HEK293 (cell line): ENCODE results near the gene HOXC5.

Experiments
- CTCF ChIA-PET: fragments of 350-600 bp; formaldehyde crosslinking; extraction: SDS; loops from one replicate; lab custom pipeline; 2021; ENCODE audit warnings: antibody characterized with exemption; lab: Yijun Ruan, JAX
- POLR2A ChIA-PET: fragments of 300-600 bp; formaldehyde crosslinking; extraction: SDS; loops from one replicate; lab custom pipeline; 2020; ENCODE audit warnings: antibody characterized with exemption, inconsistent platforms; lab: Yijun Ruan, JAX
- H3K27ac ChIP-seq: fragments of 200-500 bp; sonication (Bioruptor generic); 2 replicates; pipeline ENCODE4 v1.5.1; 2014; ENCODE audit warnings: low read depth, low read length, control low read depth, inconsistent platforms; ENCODE audit errors: extremely low read depth
- H3K36me3 ChIP-seq, 2 experiments: fragments of 200-500 bp in 1 of 2; sonication (Bioruptor generic) in 1 of 2; 1 replicate in 1 of 2; 2 replicates in 1 of 2; pipeline ENCODE4 v1.5.1; 2014 to 2017; ENCODE audit warnings: inconsistent platforms in 2 of 2, low read length in 2 of 2; ENCODE audit not compliant: control insufficient read depth in 2 of 2, insufficient read depth in 1 of 2
- H3K4me1 ChIP-seq: fragments of 200-500 bp; sonication (Bioruptor generic); 2 replicates; pipeline ENCODE4 v1.5.1; 2014; ENCODE audit warnings: mild to moderate bottlenecking, low read length, inconsistent platforms; ENCODE audit not compliant: control insufficient read depth, insufficient read depth
- H3K4me3 ChIP-seq: 2 replicates; pipeline ENCODE4 v1.5.1; 2011; ENCODE audit warnings: low read depth, mild to moderate bottlenecking, control low read depth, low read length, moderate library complexity
- H3K9me3 ChIP-seq: fragments of 200-500 bp; sonication (Bioruptor generic); 2 replicates; pipeline ENCODE4 v1.5.1; 2014; ENCODE audit warnings: low read depth, low read length, inconsistent platforms; ENCODE audit not compliant: control insufficient read depth, insufficient read depth
- CTCF ChIP-seq: fragments of 450-650 bp; formaldehyde crosslinking; IDR thresholded peaks from 2 replicates; pipeline ENCODE4 v1.5.1; 2016; ENCODE audit warnings: missing biosample characterization, missing genetic modification characterization
- FEZF1 ChIP-seq: fragments of 450-650 bp; formaldehyde crosslinking; IDR thresholded peaks from 2 replicates; pipeline ENCODE4 v1.5.1; 2016; ENCODE audit warnings: missing biosample characterization, missing genetic modification characterization
- HIC1 ChIP-seq: fragments of 450-650 bp; formaldehyde crosslinking; IDR thresholded peaks from 2 replicates; pipeline ENCODE4 v1.5.1; 2016; ENCODE audit warnings: missing biosample characterization, missing genetic modification characterization
- KLF8 ChIP-seq: fragments of 450-650 bp; formaldehyde crosslinking; IDR thresholded peaks from 2 replicates; pipeline ENCODE4 v1.5.1; 2016; ENCODE audit warnings: missing biosample characterization, missing genetic modification characterization
- OSR2 ChIP-seq: fragments of 450-650 bp; formaldehyde crosslinking; IDR thresholded peaks from 2 replicates; pipeline ENCODE4 v1.5.1; 2016; ENCODE audit warnings: missing biosample characterization, missing genetic modification characterization
- PRDM6 ChIP-seq: fragments of 450-650 bp; formaldehyde crosslinking; IDR thresholded peaks from 2 replicates; pipeline ENCODE4 v1.5.1; 2017; ENCODE audit warnings: missing biosample characterization, missing genetic modification characterization
- RBAK ChIP-seq: fragments of 450-650 bp; formaldehyde crosslinking; IDR thresholded peaks from 2 replicates; pipeline ENCODE4 v1.5.1; 2016; ENCODE audit warnings: missing biosample characterization, missing genetic modification characterization
- YY1 ChIP-seq: fragments of 450-650 bp; formaldehyde crosslinking; IDR thresholded peaks from 2 replicates; pipeline ENCODE4 v1.5.1; 2018; ENCODE audit warnings: missing biosample characterization, missing genetic modification characterization
- ZBTB11 ChIP-seq: fragments of 450-650 bp; formaldehyde crosslinking; conservative IDR thresholded peaks from 2 replicates; pipeline ENCODE4 v1.5.1; 2016; ENCODE audit warnings: low read depth, missing biosample characterization, missing genetic modification characterization
- ZFP37 ChIP-seq: fragments of 450-650 bp; formaldehyde crosslinking; IDR thresholded peaks from 2 replicates; pipeline ENCODE4 v1.5.1; 2016; ENCODE audit warnings: missing biosample characterization, missing genetic modification characterization
- ZFP41 ChIP-seq: fragments of 450-650 bp; formaldehyde crosslinking; IDR thresholded peaks from 2 replicates; pipeline ENCODE4 v1.5.1; 2016; ENCODE audit warnings: missing biosample characterization, missing genetic modification characterization, borderline replicate concordance
- ZNF10 ChIP-seq: fragments of 450-650 bp; formaldehyde crosslinking; IDR thresholded peaks from 2 replicates; pipeline ENCODE4 v1.5.1; 2017; ENCODE audit warnings: missing biosample characterization, missing genetic modification characterization
- ZNF132 ChIP-seq: fragments of 450-650 bp; formaldehyde crosslinking; IDR thresholded peaks from 2 replicates; pipeline ENCODE4 v1.5.1; 2017; ENCODE audit warnings: missing biosample characterization, missing genetic modification characterization, borderline replicate concordance
- ZNF169 ChIP-seq: fragments of 450-650 bp; formaldehyde crosslinking; IDR thresholded peaks from 2 replicates; pipeline ENCODE4 v1.5.1; 2016; ENCODE audit warnings: missing biosample characterization, missing genetic modification characterization
- ZNF18 ChIP-seq: fragments of 450-650 bp; formaldehyde crosslinking; IDR thresholded peaks from 2 replicates; pipeline ENCODE4 v1.5.1; 2016; ENCODE audit warnings: missing biosample characterization, missing genetic modification characterization
- ZNF184 ChIP-seq: fragments of 450-650 bp; IDR thresholded peaks from 2 replicates; pipeline ENCODE4 v1.5.1; 2018; ENCODE audit warnings: missing biosample characterization, mild to moderate bottlenecking, missing genetic modification characterization
- ZNF501 ChIP-seq: fragments of 450-650 bp; formaldehyde crosslinking; IDR thresholded peaks from 2 replicates; pipeline ENCODE4 v1.5.1; 2016; ENCODE audit warnings: missing biosample characterization, missing genetic modification characterization
- ZNF571 ChIP-seq: fragments of 450-650 bp; formaldehyde crosslinking; IDR thresholded peaks from 2 replicates; pipeline ENCODE4 v1.5.0; 2017; ENCODE audit warnings: missing biosample characterization, missing genetic modification characterization
- ZNF629 ChIP-seq: fragments of 450-650 bp; formaldehyde crosslinking; IDR thresholded peaks from 2 replicates; pipeline ENCODE4 v1.5.1; 2017; ENCODE audit warnings: missing biosample characterization, missing genetic modification characterization
- ZNF645 ChIP-seq: fragments of 450-650 bp; formaldehyde crosslinking; IDR thresholded peaks from 2 replicates; pipeline ENCODE4; 2016; ENCODE audit warnings: missing biosample characterization, missing genetic modification characterization
- ZNF701 ChIP-seq: fragments of 450-650 bp; formaldehyde crosslinking; IDR thresholded peaks from 2 replicates; pipeline ENCODE4 v1.5.1; 2016; ENCODE audit warnings: missing biosample characterization, missing genetic modification characterization
- ZNF791 ChIP-seq: fragments of 450-650 bp; formaldehyde crosslinking; IDR thresholded peaks from 2 replicates; pipeline ENCODE4 v1.5.1; 2016; ENCODE audit warnings: missing biosample characterization, missing genetic modification characterization
- ZSCAN30 ChIP-seq: fragments of 450-650 bp; IDR thresholded peaks from 2 replicates; pipeline ENCODE4 v1.5.1; 2018; ENCODE audit warnings: missing biosample characterization, mild to moderate bottlenecking, missing genetic modification characterization, moderate library complexity

HOXC5 gene

GRCh38 chr12:54053003-54053750 is 20.3 kb downstream of the HOXC5 start:
- Histone ChIP-seq H3K4me1 (peaks cover 72% of the 10 kb centered on the region), H3K9me3 (no peaks in the 10 kb centered on the region), H3K4me3 (peak overlapping the region; percentile 54), H3K27ac (peak overlapping the region; percentile 99), H3K36me3 (peaks cover 4 to 26% of the 10 kb centered on the region in 2 experiments)
- CTCF ChIA-PET, result interaction anchor here (0.6 to 2.6 kb wide), 16 partner anchors 9 to 326 kb away, joined by 3 to 12 read pairs (median 4); partner anchors contain the start of genes HOXC5 and HOXC8
- POLR2A ChIA-PET, result interaction anchor here (0.6 to 3.3 kb wide), 18 partner anchors 8 to 930 kb away, joined by 3 to 18 read pairs (median 4); partner anchors contain the start of genes HOXC5, HOXC8 and SMUG1
- TF ChIP-seq ZNF184, result no peak
- TF ChIP-seq ZNF169 (tag by site-specific recombination), result no peak
- no peak for TF ChIP-seq ZNF132 (tag by site-specific recombination)
- no peak for TF ChIP-seq ZNF791 (tag by site-specific recombination)
- no peak for TF ChIP-seq RBAK (tag by site-specific recombination)
- TF ChIP-seq YY1 (tag by site-specific recombination), result no peak
- peak; percentile 79; the same call in 1 of the 2 replicates for TF ChIP-seq OSR2 (tag by site-specific recombination)
- TF ChIP-seq KLF8 (tag by site-specific recombination), result no peak
- no peak for TF ChIP-seq ZNF571 (tag by site-specific recombination)
- peak; percentile 56; the same call in 1 of the 2 replicates for TF ChIP-seq ZNF629 (tag by site-specific recombination)
- TF ChIP-seq ZSCAN30, result 0 out of 2 replicates have a peak, but pooled peaks have one; percentile 8
- no peak for TF ChIP-seq ZBTB11 (tag by site-specific recombination)
- 0 out of 2 replicates have a peak, but pooled peaks have one; percentile 11 for TF ChIP-seq HIC1 (tag by site-specific recombination)
- TF ChIP-seq ZNF18 (tag by site-specific recombination), result no peak
- TF ChIP-seq FEZF1 (tag by site-specific recombination), result no peak
- no peak for TF ChIP-seq ZFP41 (tag by site-specific recombination)
- TF ChIP-seq PRDM6 (tag by site-specific recombination), result no peak
- no peak for TF ChIP-seq ZNF501 (tag by site-specific recombination)
- TF ChIP-seq CTCF (tag by site-specific recombination), result no peak
- 0 out of 2 replicates have a peak, but pooled peaks have one; percentile 5 for TF ChIP-seq ZFP37 (tag by site-specific recombination)
- TF ChIP-seq ZNF701 (tag by site-specific recombination), result no peak
- peak; percentile 95 for TF ChIP-seq ZNF10 (tag by site-specific recombination)
- TF ChIP-seq ZNF645 (tag by site-specific recombination), result no peak
